ENCODE results near the gene TAT.

DNA sequence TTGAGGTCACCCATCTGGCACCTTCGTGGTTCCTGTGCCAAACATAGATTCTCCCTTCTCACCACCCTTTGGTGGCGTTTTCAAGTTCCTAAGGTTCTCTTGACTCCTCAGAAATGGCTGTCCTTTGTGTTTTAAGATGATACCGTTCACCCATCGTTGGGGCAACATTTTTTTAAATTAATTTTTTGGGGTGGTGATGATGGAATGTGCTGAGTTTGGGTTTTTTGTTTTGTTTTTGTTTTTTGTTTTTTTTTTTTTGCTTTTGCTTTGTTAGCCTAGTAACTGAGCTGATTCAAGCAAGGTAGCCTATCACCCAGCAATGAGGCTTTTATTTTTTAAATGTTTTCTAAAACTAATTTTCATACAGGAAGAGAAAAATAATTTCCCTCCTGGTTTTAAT lies 48.0 kb downstream of the TAT start:
- TF ChIP-seq CTCF (IDR thresholded peaks at IDR 0.05; ENCODE audit: insufficient read depth, low read depth, low read length) (no peak), EZH2 (IDR thresholded peaks at IDR 0.05; ENCODE audit: insufficient read depth, low read length) (no peak)

Measured in astrocyte (in vitro differentiated cells and primary cell).